ENCODE measurements around the gene LRRC8B.

GRCh38 chr1:89575207-89575606, 50.6 kb downstream of the LRRC8B start:
- TF ChIP-seq POLR2A (IDR thresholded peaks at IDR 0.05) (no peak), CTCF (IDR thresholded peaks at IDR 0.05) (no peak)

All from testis (tissue), 2 donors.